Stimulated activated CD4-positive, alpha-beta T cell treated with anti-CD3 and anti-CD28 coated beads, Interleukin-15, amount 100 ng/mL, for 48 hours (primary cell): ENCODE results near the gene SAP130.

Source experiments
- DNase-seq, 2 donors: peaks; one replicate each; pipeline ENCODE4 v3.0.0-alpha.2; 2020; ENCODE audit warnings: low read depth in 2 of 2

Gene SAP130

DNA sequence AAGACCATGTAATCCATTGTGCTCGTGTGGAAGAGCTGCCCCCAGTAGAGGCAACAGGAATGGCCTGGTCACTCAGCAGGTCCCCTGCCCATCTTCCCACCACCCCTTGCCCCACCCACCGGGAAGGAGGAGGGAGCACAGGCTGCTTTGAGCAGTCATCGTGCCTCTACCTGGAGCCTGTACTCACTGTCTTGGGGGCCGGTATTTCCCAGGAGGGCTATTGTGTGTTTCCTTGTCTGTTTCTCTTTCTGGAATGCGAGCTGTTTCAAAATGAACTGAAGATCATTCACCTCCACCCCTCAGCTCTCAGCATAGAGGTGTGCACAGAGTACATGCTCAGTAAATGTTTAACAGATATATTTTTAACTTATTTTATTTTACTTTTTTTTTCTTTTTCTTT, 134.4 kb downstream of the SAP130 start:
- no peak for DNase-seq

DNA sequence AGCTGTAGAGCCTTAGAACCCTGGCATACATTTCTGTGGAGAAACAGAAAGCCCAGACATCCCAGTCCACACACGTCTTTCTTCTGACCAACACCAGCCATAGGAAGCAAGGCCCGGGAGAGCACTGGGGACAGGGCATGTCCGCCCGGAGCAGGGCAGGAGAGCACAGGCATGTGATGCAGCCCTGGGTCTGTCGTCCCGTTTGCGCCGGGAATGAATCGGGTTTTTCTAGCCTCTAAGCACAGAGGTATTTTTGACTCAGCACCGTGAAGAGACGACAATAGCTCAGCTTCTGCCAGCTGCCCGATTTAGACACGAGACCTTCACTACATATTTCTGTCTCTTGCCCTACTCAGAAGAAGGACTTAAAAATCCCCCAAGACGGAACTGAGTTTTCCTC, 134.8 kb downstream of the SAP130 start:
- no peak for DNase-seq

DNA sequence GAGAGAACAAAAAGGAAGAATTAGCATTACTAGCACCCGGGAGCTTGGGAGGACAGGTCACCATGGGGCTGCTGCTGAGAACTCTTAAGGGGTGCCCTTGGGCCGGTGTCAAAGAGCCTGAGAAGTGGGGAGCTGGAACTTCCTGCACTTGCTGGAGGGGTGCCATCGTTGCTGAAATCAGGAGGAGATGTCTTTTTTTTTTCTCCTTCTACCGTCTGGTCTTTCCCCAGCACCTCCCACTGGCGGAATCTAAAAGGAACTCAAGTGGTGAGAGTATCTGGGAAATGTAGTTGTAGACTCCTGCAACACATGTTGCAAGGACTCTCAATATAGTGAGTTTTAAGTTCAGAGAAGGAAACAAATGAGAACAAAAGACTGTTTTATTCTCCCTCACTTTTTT, 136.0 kb downstream of the SAP130 start:
- DNase-seq = no peak
